Measurements from ENCODE around the gene DTWD2. TPM values are rescaled to one million over a fixed set of nuclear protein-coding genes. Genes with fewer than 3 reads are reported as not detected.

Gene DTWD2
- total and polyA plus RNA-seq, 2 experiments from 2014 or later = 4.1 to 15.4 TPM

GRCh38 chr5:119037496-119038215, 49.3 kb upstream of the DTWD2 start:
- Histone ChIP-seq H3K4me2 (no peak overlapping the region), H3K4me3 (no peak overlapping the region), H3K79me2 (replicated peaks; ENCODE audit: insufficient read depth) (no peaks in the 10 kb centered on the region), H4K20me1 (replicated peaks; ENCODE audit: insufficient read depth) (no peaks in the 10 kb centered on the region), H3K36me3 (ENCODE audit: insufficient read depth) (no peaks in the 10 kb centered on the region), H2AFZ (no peak overlapping the region; the same call in 1 of the 2 replicates), H3F3A (replicated peaks; ENCODE audit: low read depth) (no peaks in the 10 kb centered on the region), H3K27me3 (ENCODE audit: insufficient read depth) (no peaks in the 10 kb centered on the region), H3K27ac (ENCODE audit: low read depth) (no peak overlapping the region), H3K4me1 (ENCODE audit: insufficient read depth) (peaks cover 4% of the 10 kb centered on the region; the same call in 1 of the 2 replicates), H3K9me2 (ENCODE audit: insufficient read depth) (no peaks in the 10 kb centered on the region)
- Mint-ChIP-seq H3K4me1 (peaks cover 7% of the 10 kb centered on the region; the same call in 2 of the 3 replicates), H3K4me3 (no peak overlapping the region), H3K36me3 (ENCODE audit: low read depth) (no peaks in the 10 kb centered on the region), H3K9me3 (no peaks in the 10 kb centered on the region), H3K27me3 (ENCODE audit: insufficient read depth, low read depth, poor library complexity) (no peaks in the 10 kb centered on the region), H3K27ac (no peak overlapping the region)
- DNase-seq (ENCODE audit: low spot score) (no peak), ATAC-seq (no peak)
- TF ChIP-seq ZNF114 (CRISPR knock-in tag; IDR thresholded peaks at IDR 0.05) = no peak
- TF ChIP-seq CREB1 (CRISPR knock-in tag; IDR thresholded peaks at IDR 0.05; ENCODE audit: low read depth) = no peak
- no peak for TF ChIP-seq STAT1 (IDR thresholded peaks at IDR 0.05; ENCODE audit: unreplicated experiment)
- no peak for TF ChIP-seq POLR2AphosphoS5 (IDR thresholded peaks at IDR 0.05; ENCODE audit: low read depth)
- TF ChIP-seq EZH2 (IDR thresholded peaks at IDR 0.05; ENCODE audit: low read depth, unreplicated experiment) = no peak
- TF ChIP-seq REST (IDR thresholded peaks at IDR 0.05; ENCODE audit: unreplicated experiment) = no peak
- TF ChIP-seq ETS1 (IDR thresholded peaks at IDR 0.05) = no peak
- TF ChIP-seq JUNB (IDR thresholded peaks at IDR 0.05; ENCODE audit: unreplicated experiment) = no peak
- TF ChIP-seq ZNF462 (CRISPR knock-in tag; IDR thresholded peaks at IDR 0.05) = no peak
- TF ChIP-seq NANOG (IDR thresholded peaks at IDR 0.05; ENCODE audit: borderline replicate concordance) = no peak
- no peak for TF ChIP-seq EZH2phosphoT487 (IDR thresholded peaks at IDR 0.05; ENCODE audit: unreplicated experiment)
- TF ChIP-seq CTCF (conservative IDR thresholded peaks at IDR 0.05; ENCODE audit: low read depth in 2 of 2) = no peak
- TF ChIP-seq ZNF331 (CRISPR knock-in tag; IDR thresholded peaks at IDR 0.05; ENCODE audit: low read depth) = no peak
